Measurements from ENCODE around the gene TRPM5. TPM values are rescaled to one million over a fixed set of nuclear protein-coding genes. Genes with fewer than 3 reads are reported as not detected.

TRPM5 gene
- total and polyA plus RNA-seq, 3 donors from 2014 or later, result 0.46 to 1.1 (median 0.94) TPM

- no peak overlapping the region for H3K27ac ChIP-seq
- no peak for DNase-seq
- no peaks in the 10 kb centered on the region for H3K4me1 ChIP-seq
- H3K4me3 ChIP-seq, result no peak overlapping the region
- intact Hi-C loops (cut with DNase I; ENCODE audit: low total_unique reads), result no loop called here
- no peaks in the 10 kb centered on the region for H3K27me3 ChIP-seq
- 52 to 57% methylated on average over 7 to 11 of the region's 11 CpGs for WGBS, 2 donors
- no peaks in the 10 kb centered on the region for H3K36me3 ChIP-seq (ENCODE audit: low read depth, missing control alignments)
- H3K9me3 ChIP-seq, result no peaks in the 10 kb centered on the region
- no peak for TF ChIP-seq POLR2A (IDR thresholded peaks at IDR 0.05)
- no peak for TF ChIP-seq CTCF (IDR thresholded peaks at IDR 0.05)
Observed at GRCh38 chr11:2443406-2443805, 908 bp downstream of the TRPM5 start.

- WGBS, 2 donors, result 88 to 92% methylated on average over 2 of the region's 2 CpGs
- intact Hi-C loops (cut with DNase I; ENCODE audit: low total_unique reads), result no loop called here
- H3K9me3 ChIP-seq, result no peaks in the 10 kb centered on the region
- DNase-seq, result no peak
- H3K4me1 ChIP-seq, result no peaks in the 10 kb centered on the region
- TF ChIP-seq POLR2A (IDR thresholded peaks at IDR 0.05) (no peak), CTCF (IDR thresholded peaks at IDR 0.05) (no peak)
- H3K4me3 ChIP-seq, result no peak overlapping the region
- no peaks in the 10 kb centered on the region for H3K27me3 ChIP-seq
- no peaks in the 10 kb centered on the region for H3K36me3 ChIP-seq (ENCODE audit: low read depth, missing control alignments)
- H3K27ac ChIP-seq, result no peak overlapping the region
Observed at GRCh38 chr11:2442589-2442988, 1.7 kb downstream of the TRPM5 start.

GRCh38 chr11:2441171-2441570 is 3.1 kb downstream of the TRPM5 start:
- Histone ChIP-seq H3K27ac (no peak overlapping the region), H3K36me3 (ENCODE audit: low read depth, missing control alignments) (no peaks in the 10 kb centered on the region), H3K9me3 (no peaks in the 10 kb centered on the region), H3K4me1 (no peaks in the 10 kb centered on the region), H3K4me3 (no peak overlapping the region), H3K27me3 (no peaks in the 10 kb centered on the region)
- DNase-seq, result no peak
- intact Hi-C loops (cut with DNase I; ENCODE audit: low total_unique reads), result no loop called here
- 68 to 76% methylated on average over 3 to 4 of the region's 4 CpGs for WGBS, 2 donors
- no peak for TF ChIP-seq POLR2A (IDR thresholded peaks at IDR 0.05)
- no peak for TF ChIP-seq CTCF (IDR thresholded peaks at IDR 0.05)

GRCh38 chr11:2440646-2441045 is 3.7 kb downstream of the TRPM5 start:
- Histone ChIP-seq H3K27ac (no peak overlapping the region), H3K4me3 (no peak overlapping the region), H3K4me1 (no peaks in the 10 kb centered on the region), H3K36me3 (ENCODE audit: low read depth, missing control alignments) (no peaks in the 10 kb centered on the region), H3K27me3 (no peaks in the 10 kb centered on the region), H3K9me3 (no peaks in the 10 kb centered on the region)
- intact Hi-C loops (cut with DNase I; ENCODE audit: low total_unique reads), result no loop called here
- DNase-seq, result no peak
- no peak for TF ChIP-seq POLR2A (IDR thresholded peaks at IDR 0.05)
- TF ChIP-seq CTCF (IDR thresholded peaks at IDR 0.05), result no peak
- WGBS, 2 donors, result 83% methylated on average over 8 of the region's 8 CpGs

GRCh38 chr11:2439820-2440219 is 4.5 kb downstream of the TRPM5 start:
- Histone ChIP-seq H3K36me3 (ENCODE audit: low read depth, missing control alignments) (no peaks in the 10 kb centered on the region), H3K4me3 (no peak overlapping the region), H3K4me1 (no peaks in the 10 kb centered on the region), H3K27ac (no peak overlapping the region), H3K9me3 (no peaks in the 10 kb centered on the region), H3K27me3 (no peaks in the 10 kb centered on the region)
- DNase-seq, result no peak
- TF ChIP-seq CTCF (IDR thresholded peaks at IDR 0.05), result no peak
- TF ChIP-seq POLR2A (IDR thresholded peaks at IDR 0.05), result no peak
- 92 to 93% methylated on average over 3 of the region's 3 CpGs for WGBS, 2 donors
- intact Hi-C loops (cut with DNase I; ENCODE audit: low total_unique reads), result no loop called here

Measured in testis (tissue), 3 donors.